ENCODE measurements around the gene RBM34.
"Not testable (repeated sequence)": the region's sequence is repeated elsewhere in the genome, so short reads cannot be mapped to it uniquely, and the experiment has no call there.

Gene RBM34

GRCh38 chr1:235160957-235161684 is at the start of gene RBM34:
TSS of gene RBM34 (minus strand) at chr1:235161250. CDS start at chr1:235161226, 24 bp downstream.
- peak; percentile 79 to 93 (median 91) for DNase-seq

- DNase-seq, result no peak
Measured at GRCh38 chr1:235207209-235207565, 46.1 kb upstream of the RBM34 start.

GRCh38 chr1:235206533-235207208 is 45.6 kb upstream of the RBM34 start:
- no peak for DNase-seq

GRCh38 chr1:235205687-235206086 is 44.6 kb upstream of the RBM34 start:
- no peak for DNase-seq

GRCh38 chr1:235203428-235203827 is 42.4 kb upstream of the RBM34 start:
- no peak for DNase-seq

- not testable (repeated sequence) for DNase-seq
Measured at GRCh38 chr1:235202447-235202846, 41.4 kb upstream of the RBM34 start.

GRCh38 chr1:235199441-235199840 is 38.4 kb upstream of the RBM34 start:
- no peak for DNase-seq

GRCh38 chr1:235190431-235190830 is 29.4 kb upstream of the RBM34 start:
- no peak for DNase-seq

GRCh38 chr1:235187316-235187715 is 26.3 kb upstream of the RBM34 start:
- DNase-seq, result no peak

- no peak for DNase-seq
Measured at GRCh38 chr1:235181561-235182245, 20.7 kb upstream of the RBM34 start.

- no peak for DNase-seq
Measured at GRCh38 chr1:235180916-235181460, 19.9 kb upstream of the RBM34 start.

- DNase-seq, result no peak
Measured at GRCh38 chr1:235176486-235176885, 15.4 kb upstream of the RBM34 start.

- DNase-seq, result no peak
Measured at GRCh38 chr1:235169986-235170385, 8.9 kb upstream of the RBM34 start.

- no peak for DNase-seq
Measured at GRCh38 chr1:235168375-235168774, 7.3 kb upstream of the RBM34 start.

- no peak for DNase-seq
Measured at GRCh38 chr1:235161685-235162327, 756 bp upstream of the RBM34 start.

GRCh38 chr1:235160383-235160956 is 580 bp downstream of the RBM34 start:
- DNase-seq, result peak in 1 of 3 experiments; percentile 50

GRCh38 chr1:235159930-235160329 is 1.1 kb downstream of the RBM34 start:
- not testable (repeated sequence) for DNase-seq

- DNase-seq, result not testable (repeated sequence)
Measured at GRCh38 chr1:235159284-235159683, 1.8 kb downstream of the RBM34 start.

GRCh38 chr1:235158680-235159079 is 2.4 kb downstream of the RBM34 start:
- no peak for DNase-seq

- DNase-seq, result no peak
Measured at GRCh38 chr1:235157150-235157549, 3.9 kb downstream of the RBM34 start.

GRCh38 chr1:235156740-235157139 is 4.3 kb downstream of the RBM34 start:
- DNase-seq, result no peak

GRCh38 chr1:235156265-235156664 is 4.8 kb downstream of the RBM34 start:
- no peak for DNase-seq

GRCh38 chr1:235152235-235152634 is 8.8 kb downstream of the RBM34 start:
- no peak for DNase-seq

All from NCI-H1417 (cell line).